Neural cell (in vitro differentiated cells): ENCODE data around the gene IER5L. TPM values are rescaled to one million over a fixed set of nuclear protein-coding genes. Genes with fewer than 3 reads are reported as not detected.

Experiments
- H2AFZ ChIP-seq: fragments of 200-600, 300-800 bp; sonication (generic), shearing (Covaris generic); 2 replicates; pipeline ENCODE4 v1.6.0; 2014; ENCODE audit warnings: low read depth, mild to moderate bottlenecking, antibody characterized with exemption, low read length, moderate library complexity
- H3F3A ChIP-seq: fragments of 200-600 bp; shearing (Covaris generic); 2 replicates; pipeline ENCODE4 v1.6.1; 2016; ENCODE audit warnings: mild to moderate bottlenecking, moderate library complexity, mixed read lengths, antibody characterized with exemption, low read length; ENCODE audit not compliant: insufficient read depth, poor library complexity, severe bottlenecking
- H3K27ac ChIP-seq: fragments of 200-600, 300-800 bp; sonication (generic), shearing (Covaris generic); 2 replicates; pipeline ENCODE4 v1.5.1; 2014; ENCODE audit warnings: mild to moderate bottlenecking, low read length, moderate library complexity
- H3K27me3 ChIP-seq: fragments of 300-800, 200-600 bp; sonication (generic), shearing (Covaris generic); 2 replicates; pipeline ENCODE4 v1.6.0; 2014; ENCODE audit warnings: mild to moderate bottlenecking, low read depth, low read length, moderate library complexity; ENCODE audit not compliant: insufficient read depth
- H3K36me3 ChIP-seq: fragments of 300-800, 200-600 bp; sonication (generic), shearing (Covaris generic); 2 replicates; pipeline ENCODE4 v1.5.1; 2014; ENCODE audit warnings: mild to moderate bottlenecking, antibody characterized with exemption, low read length, moderate library complexity; ENCODE audit not compliant: insufficient read depth
- H3K4me2 ChIP-seq: fragments of 300-800, 200-600 bp; sonication (generic), shearing (Covaris generic); 2 replicates; pipeline ENCODE4 v1.6.0; 2014; ENCODE audit warnings: mild to moderate bottlenecking, low read length
- H3K4me3 ChIP-seq: fragments of 300-800, 200-600 bp; sonication (generic), shearing (Covaris generic); 2 replicates; pipeline ENCODE4 v1.5.1; 2014; ENCODE audit warnings: mild to moderate bottlenecking, low read length, moderate library complexity
- H3K79me2 ChIP-seq: fragments of 200-600 bp; shearing (Covaris generic); replicated peaks from 2 replicates; pipeline ENCODE4 v1.6.0; 2014; ENCODE audit warnings: mild to moderate bottlenecking, low read length, moderate library complexity; ENCODE audit not compliant: insufficient read depth
- H3K9ac ChIP-seq: fragments of 300-800, 200-600 bp; sonication (generic), shearing (Covaris generic); 2 replicates; pipeline ENCODE4 v1.6.1; 2016; ENCODE audit warnings: mild to moderate bottlenecking, low read length, mixed read lengths
- H3K9me2 ChIP-seq: fragments of 200-600 bp; shearing (Covaris generic); 2 replicates; pipeline ENCODE4 v1.6.1; 2016; ENCODE audit warnings: mild to moderate bottlenecking, low read length, mixed read lengths; ENCODE audit not compliant: insufficient read depth
- H3K9me3 ChIP-seq: fragments of 200-600, 300-800 bp; sonication (generic), shearing (Covaris generic); 2 replicates; pipeline ENCODE4 v1.6.1; 2016; ENCODE audit warnings: mild to moderate bottlenecking, mixed run types, low read length, moderate library complexity, mixed read lengths
- H4K20me1 ChIP-seq: fragments of 200-600 bp; shearing (Covaris generic); 2 replicates; pipeline ENCODE4 v1.6.1; 2016; ENCODE audit warnings: mild to moderate bottlenecking, mixed run types; ENCODE audit not compliant: insufficient read depth
- EP300 ChIP-seq: fragments of 450-650 bp; conservative IDR thresholded peaks from 2 replicates; pipeline ENCODE4 v1.6.1; 2014; ENCODE audit warnings: antibody characterized with exemption, mild to moderate bottlenecking, moderate library complexity; ENCODE audit not compliant: poor library complexity, severe bottlenecking
- EZH2 ChIP-seq: fragments of 200-600, 300-800 bp; shearing (Covaris generic), sonication (generic); IDR thresholded peaks from 2 replicates; pipeline ENCODE4 v1.6.1; 2014; ENCODE audit warnings: antibody characterized with exemption, low read length, borderline replicate concordance, mild to moderate bottlenecking; ENCODE audit not compliant: insufficient read depth, poor library complexity, severe bottlenecking
- MXI1 ChIP-seq: fragments of 450-650 bp; conservative IDR thresholded peaks from 2 replicates; pipeline ENCODE4 v1.6.1; 2014; ENCODE audit warnings: antibody characterized with exemption, mild to moderate bottlenecking; ENCODE audit not compliant: poor library complexity, severe bottlenecking
- POLR2AphosphoS5 ChIP-seq: IDR thresholded peaks from 2 replicates; pipeline ENCODE4 v1.6.1; 2012
- RAD21 ChIP-seq: fragments of 450-650 bp; conservative IDR thresholded peaks from 2 replicates; pipeline ENCODE4 v1.6.1; 2014; ENCODE audit warnings: antibody characterized with exemption, mild to moderate bottlenecking, moderate library complexity
- SMC3 ChIP-seq: fragments of 450-650 bp; conservative IDR thresholded peaks from 2 replicates; pipeline ENCODE4 v1.6.1; 2014; ENCODE audit warnings: antibody characterized with exemption, mild to moderate bottlenecking, moderate library complexity; ENCODE audit not compliant: poor library complexity
- TAF1 ChIP-seq: IDR thresholded peaks from 2 replicates; pipeline ENCODE4 v1.6.1; 2012; ENCODE audit warnings: low read depth
- polyA plus RNA-seq: library from polyadenylated mRNA; depleted of rRNA; stranded (reverse); fragments of >200 nt; gene quantifications from 2 replicates; pipeline ENCODE4 v1.2.3, GENCODE V29; 2014
- TF ChIP-seq, protein P1 (sequence below): fragments of 450-650 bp; IDR thresholded peaks from 2 replicates; pipeline ENCODE4 v1.5.1; 2014; ENCODE audit warnings: antibody characterized with exemption, mild to moderate bottlenecking, moderate library complexity; ENCODE audit not compliant: poor library complexity, severe bottlenecking
- TF ChIP-seq, protein P2 (sequence below): IDR thresholded peaks from 2 replicates; pipeline ENCODE4 v1.6.1; 2012; ENCODE audit warnings: borderline replicate concordance

The IER5L gene
- polyA plus RNA-seq, 1 donor from 2014 or later: 20.8 TPM

DNA sequence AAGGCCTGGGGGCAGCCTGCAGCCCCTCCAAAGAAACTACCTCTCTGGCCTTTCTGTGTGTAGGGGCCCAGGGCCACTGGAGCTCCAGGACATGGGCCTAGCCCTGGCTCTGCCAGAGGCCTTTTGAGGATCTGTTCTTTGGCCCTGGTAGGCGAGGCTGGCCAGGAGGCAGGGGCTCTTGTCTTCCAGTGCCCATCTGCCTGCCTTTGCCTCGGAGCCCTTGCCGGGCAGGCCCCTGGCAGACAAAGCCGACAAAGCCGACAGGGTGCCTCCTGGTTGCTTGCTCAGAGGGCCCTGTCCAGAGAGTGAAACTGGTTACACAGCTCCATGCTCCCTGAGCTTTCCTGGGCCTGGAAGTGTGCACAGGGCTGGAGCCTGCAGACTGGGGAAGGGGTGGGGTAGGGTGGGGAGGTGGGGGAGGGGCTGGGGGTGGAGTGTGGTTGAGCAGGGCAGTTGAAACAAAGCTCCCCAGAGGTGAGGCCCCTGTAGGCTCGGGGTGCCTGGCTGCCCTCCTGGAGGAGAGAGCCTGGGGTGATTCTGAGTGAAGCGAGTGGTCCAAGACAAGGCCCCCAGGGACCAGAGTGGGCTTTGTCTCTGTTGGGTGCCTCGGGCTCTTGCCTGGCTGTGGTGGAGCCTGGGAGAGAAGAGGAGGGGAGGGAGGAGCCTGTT, 37.5 kb downstream of the IER5L start:
- Histone ChIP-seq H3K4me3 (peak overlapping the region; percentile 58), H3K27ac (peak overlapping the region; percentile 99), H3K9ac (peak overlapping the region; percentile 96), H4K20me1 (no peaks in the 10 kb centered on the region), H3F3A (no peaks in the 10 kb centered on the region), H3K79me2 (no peaks in the 10 kb centered on the region), H3K9me3 (no peaks in the 10 kb centered on the region), H3K9me2 (no peaks in the 10 kb centered on the region), H3K36me3 (no peaks in the 10 kb centered on the region), H3K4me2 (peak overlapping the region; percentile 52), H2AFZ (no peak overlapping the region), H3K27me3 (no peaks in the 10 kb centered on the region)
- no peak for TF ChIP-seq POLR2AphosphoS5
- peak; percentile 5 for TF ChIP-seq TAF1
- no peak for TF ChIP-seq RAD21

DNA sequence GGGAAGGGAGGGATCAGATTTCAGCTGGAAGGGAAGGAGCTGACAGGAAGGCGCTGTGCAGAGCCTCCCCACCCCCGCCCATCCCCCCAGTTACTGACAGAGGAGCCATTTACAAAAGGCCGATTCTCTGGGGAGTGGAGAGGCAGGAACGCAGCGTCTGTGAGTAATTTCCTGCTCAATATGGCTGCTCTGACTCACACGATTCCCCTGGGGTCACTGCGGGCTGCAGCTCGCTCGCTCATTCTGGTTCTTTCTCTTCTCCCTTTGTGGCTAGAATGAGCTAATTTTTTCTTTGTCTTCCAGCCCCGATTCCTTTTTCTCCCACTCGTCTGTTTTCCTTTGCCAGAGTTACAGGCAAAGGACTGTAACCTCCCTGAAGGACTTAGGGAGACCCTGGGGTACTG, 38.1 kb downstream of the IER5L start:
- Histone ChIP-seq H3K27me3 (no peaks in the 10 kb centered on the region), H3K36me3 (no peaks in the 10 kb centered on the region), H3K27ac (peak overlapping the region; percentile 99), H3F3A (no peaks in the 10 kb centered on the region), H3K4me2 (peak overlapping the region; percentile 52), H3K79me2 (no peaks in the 10 kb centered on the region), H2AFZ (no peak overlapping the region), H4K20me1 (no peaks in the 10 kb centered on the region), H3K9ac (peak overlapping the region; percentile 96), H3K9me3 (no peaks in the 10 kb centered on the region), H3K9me2 (no peaks in the 10 kb centered on the region), H3K4me3 (peak overlapping the region; percentile 58)
- no peak for TF ChIP-seq EZH2
- peak; percentile 93 for TF ChIP-seq POLR2AphosphoS5
- TF ChIP-seq SMC3: no peak
- TF ChIP-seq, protein P1, sequence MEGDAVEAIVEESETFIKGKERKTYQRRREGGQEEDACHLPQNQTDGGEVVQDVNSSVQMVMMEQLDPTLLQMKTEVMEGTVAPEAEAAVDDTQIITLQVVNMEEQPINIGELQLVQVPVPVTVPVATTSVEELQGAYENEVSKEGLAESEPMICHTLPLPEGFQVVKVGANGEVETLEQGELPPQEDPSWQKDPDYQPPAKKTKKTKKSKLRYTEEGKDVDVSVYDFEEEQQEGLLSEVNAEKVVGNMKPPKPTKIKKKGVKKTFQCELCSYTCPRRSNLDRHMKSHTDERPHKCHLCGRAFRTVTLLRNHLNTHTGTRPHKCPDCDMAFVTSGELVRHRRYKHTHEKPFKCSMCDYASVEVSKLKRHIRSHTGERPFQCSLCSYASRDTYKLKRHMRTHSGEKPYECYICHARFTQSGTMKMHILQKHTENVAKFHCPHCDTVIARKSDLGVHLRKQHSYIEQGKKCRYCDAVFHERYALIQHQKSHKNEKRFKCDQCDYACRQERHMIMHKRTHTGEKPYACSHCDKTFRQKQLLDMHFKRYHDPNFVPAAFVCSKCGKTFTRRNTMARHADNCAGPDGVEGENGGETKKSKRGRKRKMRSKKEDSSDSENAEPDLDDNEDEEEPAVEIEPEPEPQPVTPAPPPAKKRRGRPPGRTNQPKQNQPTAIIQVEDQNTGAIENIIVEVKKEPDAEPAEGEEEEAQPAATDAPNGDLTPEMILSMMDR: no peak
- TF ChIP-seq EP300: peak; percentile 89
- TF ChIP-seq, protein P2, sequence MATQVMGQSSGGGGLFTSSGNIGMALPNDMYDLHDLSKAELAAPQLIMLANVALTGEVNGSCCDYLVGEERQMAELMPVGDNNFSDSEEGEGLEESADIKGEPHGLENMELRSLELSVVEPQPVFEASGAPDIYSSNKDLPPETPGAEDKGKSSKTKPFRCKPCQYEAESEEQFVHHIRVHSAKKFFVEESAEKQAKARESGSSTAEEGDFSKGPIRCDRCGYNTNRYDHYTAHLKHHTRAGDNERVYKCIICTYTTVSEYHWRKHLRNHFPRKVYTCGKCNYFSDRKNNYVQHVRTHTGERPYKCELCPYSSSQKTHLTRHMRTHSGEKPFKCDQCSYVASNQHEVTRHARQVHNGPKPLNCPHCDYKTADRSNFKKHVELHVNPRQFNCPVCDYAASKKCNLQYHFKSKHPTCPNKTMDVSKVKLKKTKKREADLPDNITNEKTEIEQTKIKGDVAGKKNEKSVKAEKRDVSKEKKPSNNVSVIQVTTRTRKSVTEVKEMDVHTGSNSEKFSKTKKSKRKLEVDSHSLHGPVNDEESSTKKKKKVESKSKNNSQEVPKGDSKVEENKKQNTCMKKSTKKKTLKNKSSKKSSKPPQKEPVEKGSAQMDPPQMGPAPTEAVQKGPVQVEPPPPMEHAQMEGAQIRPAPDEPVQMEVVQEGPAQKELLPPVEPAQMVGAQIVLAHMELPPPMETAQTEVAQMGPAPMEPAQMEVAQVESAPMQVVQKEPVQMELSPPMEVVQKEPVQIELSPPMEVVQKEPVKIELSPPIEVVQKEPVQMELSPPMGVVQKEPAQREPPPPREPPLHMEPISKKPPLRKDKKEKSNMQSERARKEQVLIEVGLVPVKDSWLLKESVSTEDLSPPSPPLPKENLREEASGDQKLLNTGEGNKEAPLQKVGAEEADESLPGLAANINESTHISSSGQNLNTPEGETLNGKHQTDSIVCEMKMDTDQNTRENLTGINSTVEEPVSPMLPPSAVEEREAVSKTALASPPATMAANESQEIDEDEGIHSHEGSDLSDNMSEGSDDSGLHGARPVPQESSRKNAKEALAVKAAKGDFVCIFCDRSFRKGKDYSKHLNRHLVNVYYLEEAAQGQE: peak; percentile 39
- TF ChIP-seq RAD21: peak; percentile 22
- TF ChIP-seq TAF1: peak; percentile 49
- no peak for TF ChIP-seq MXI1
